Measurements from ENCODE around the gene PRODH.
"Not testable (repeated sequence)": the region's sequence is repeated elsewhere in the genome, so short reads cannot be mapped to it uniquely, and the experiment has no call there.

Gene PRODH

GRCh38 chr22:18935889-18936529 lies at the start of gene PRODH:
Gene PRODH, minus strand, starts transcription at chr22:18936293. Its CDS starts 6 bp downstream, at chr22:18936287.
- no peak for DNase-seq

DNA sequence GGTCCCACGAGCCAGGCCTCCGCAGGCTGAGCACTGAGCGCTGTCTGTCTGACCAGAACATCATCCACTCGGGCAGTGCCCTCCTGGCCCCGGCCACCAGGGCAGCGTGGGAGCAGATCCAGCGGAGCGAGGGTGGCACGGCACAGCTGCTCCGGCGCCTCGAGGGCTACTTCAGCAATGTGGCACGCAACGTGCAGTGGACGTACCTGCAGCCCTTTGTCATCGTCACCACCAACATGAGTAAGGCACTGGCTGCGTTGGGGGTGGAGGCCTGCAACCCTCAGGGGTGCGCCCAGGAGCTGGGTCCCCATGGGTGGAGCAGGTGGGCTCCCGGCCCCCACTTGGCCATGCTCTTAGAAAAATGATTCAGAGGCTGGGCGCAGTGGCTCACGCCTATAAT lies 49.7 kb upstream of the PRODH start:
- no peak for DNase-seq

GRCh38 chr22:18984564-18984963 lies 48.5 kb upstream of the PRODH start:
- DNase-seq, result no peak

- DNase-seq, result no peak
Measured at GRCh38 chr22:18983120-18983651, 47.1 kb upstream of the PRODH start.

- no peak for DNase-seq
Measured at GRCh38 chr22:18980829-18981228, 44.7 kb upstream of the PRODH start.

GRCh38 chr22:18979957-18980356 lies 43.9 kb upstream of the PRODH start:
- DNase-seq, result no peak

DNA sequence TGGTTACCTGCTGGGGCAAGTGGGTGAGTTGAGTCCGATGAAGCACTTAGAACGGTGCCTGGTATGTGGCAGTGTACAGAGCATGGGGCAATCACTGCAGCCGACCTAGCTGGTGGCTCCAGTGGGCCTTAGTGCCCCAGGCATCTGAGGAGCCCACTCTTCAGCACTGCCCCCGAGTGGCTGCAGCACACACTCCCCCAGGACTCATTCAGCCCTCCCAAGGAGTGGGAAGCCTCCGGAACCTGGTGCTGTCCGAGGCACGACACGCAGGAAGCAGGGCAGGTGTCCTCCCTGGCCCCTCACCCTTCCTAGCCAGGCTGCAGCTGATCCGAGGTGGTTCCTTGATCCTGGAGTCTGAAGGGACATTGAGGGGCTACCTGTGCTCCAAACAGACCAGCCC lies 42.4 kb upstream of the PRODH start:
- no peak for DNase-seq

DNA sequence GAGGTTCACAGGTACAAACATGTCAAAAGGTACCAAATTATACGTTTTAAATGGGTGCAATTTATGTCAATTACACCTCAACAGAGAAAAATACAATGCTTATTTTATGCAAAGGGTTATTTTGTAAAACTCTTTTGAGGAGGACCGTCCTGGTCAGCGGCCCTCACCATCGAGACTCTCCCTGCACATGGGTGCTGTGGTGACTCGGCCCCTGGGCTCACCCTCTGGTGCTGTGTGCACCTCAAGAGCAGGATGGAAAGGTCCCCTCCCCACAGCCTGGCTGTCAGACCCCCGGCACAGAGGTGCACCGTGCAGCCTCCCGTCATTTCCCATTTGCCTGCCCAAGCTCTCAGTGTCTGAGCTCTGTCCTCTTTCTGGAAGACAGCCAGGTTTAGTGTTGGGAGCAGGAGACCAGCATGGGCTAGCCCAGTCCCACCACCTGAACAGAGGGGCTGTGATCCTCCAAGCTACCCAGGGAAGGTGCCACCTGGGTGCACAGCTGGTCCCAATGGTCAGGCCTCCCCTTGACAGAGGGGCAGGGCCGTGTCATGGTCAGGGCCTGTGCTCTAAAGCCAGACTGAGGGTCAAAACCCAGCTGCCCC lies 41.8 kb upstream of the PRODH start:
- DNase-seq, result no peak

GRCh38 chr22:18976197-18976751 lies 40.2 kb upstream of the PRODH start:
- no peak for DNase-seq

DNA sequence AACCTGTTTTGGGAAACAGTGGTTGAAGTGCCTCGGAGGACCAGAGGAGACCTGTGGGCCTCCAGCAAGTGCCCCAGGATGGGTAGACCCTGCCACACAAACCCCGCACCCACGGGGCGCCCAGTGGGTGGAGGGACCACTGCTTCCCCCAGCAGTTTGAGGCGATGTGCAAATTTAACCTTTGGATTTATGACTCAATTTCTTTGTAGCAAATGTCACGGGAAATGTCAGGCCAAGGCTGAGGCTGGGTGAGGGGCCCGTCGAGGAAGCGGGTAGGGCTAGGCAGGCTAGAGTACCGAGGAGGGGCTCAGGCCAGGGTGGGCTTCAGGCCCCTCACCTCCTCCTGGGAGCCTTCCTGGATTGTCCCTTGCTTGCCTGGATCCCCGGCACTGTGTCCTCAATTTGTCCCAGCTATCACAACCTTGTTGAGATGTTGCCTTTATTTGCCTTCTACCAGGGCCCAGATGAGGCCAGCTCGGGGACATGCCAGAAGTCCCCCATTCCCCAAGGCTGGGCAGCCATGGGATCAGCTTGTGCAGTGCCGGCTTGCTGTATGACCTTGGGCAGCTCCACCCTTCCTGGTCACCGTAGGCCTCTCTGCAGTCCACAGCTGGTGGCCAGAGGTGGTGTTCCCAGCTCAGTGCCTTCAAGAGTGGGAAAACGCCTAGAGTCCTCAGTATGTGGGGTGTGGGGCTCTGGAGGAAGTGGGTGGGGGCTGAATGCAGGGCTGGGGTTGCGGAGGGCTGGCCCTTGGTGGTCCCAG lies 39.5 kb upstream of the PRODH start:
- DNase-seq, result no peak

DNA sequence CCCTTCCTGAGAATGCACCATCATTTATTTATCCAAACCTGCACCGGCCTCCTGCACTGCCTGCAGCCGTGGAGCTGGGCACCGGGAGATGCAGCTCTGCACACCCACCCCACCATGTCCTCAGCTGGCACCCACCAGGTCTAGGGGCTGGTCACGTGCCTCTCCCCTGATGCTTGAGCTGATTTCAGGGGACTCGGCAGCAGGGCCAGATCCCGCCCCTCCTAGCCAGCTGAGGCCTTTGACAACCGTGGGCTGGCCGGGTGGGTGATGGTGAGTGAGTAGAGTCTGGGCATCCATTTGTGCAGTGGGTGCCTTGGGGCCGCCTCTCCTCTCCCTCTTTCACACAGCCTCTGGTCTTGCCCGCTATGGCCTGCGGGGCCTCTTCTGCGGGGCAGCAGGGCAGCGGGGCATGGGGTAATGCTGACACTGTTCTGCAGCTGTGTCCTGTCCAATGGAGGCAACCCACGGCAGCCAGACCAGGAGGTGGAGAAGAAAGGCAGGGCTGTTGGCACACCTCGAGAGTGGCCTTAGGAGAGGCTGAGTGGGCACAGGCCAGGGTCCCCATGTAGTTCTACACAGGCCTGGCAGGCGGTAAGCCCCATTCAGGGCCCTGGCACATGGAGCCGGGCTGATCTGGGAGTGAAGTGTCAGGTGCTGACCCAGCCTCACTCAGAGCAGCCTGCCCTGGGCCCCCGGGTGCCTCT lies 38.5 kb upstream of the PRODH start:
- no peak for DNase-seq

DNA sequence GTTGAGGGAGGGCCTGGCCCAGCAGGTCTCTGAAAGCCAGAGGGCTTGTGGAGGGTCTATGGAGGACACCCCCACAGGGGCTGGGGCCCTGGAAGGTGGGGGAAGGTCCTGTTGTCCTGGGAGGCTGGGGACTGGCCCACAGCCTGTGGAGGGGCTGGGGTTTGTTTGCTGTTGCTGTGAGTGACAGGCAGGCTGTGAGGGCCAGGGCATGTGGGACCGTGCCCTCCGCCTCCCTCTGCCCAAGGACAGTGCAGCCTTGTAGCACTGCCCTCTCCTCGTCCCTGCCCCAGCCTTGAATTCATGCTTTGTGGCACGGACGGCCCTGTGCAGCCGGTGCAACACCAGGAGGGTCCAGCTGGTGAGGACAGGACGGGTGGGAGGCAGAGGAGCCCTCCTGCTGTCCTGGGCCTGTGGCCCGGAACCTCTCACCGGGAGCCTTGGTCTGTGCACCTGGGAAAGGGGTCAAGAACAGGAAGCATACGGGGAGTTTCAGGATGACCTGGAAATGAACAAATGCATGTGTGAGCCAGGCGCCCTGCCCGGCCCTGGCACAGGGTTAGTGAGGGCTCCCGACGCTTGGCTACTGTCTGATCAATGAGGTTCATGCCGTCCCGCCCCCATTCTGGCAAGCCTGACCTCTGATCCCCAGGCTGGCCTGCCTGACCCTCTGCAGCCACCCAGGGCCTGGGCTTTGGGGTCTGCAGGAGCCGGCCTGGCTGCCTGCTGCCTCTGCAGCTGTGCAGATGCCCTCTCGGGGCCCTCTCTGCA lies 37.4 kb upstream of the PRODH start:
- DNase-seq, result no peak

DNA sequence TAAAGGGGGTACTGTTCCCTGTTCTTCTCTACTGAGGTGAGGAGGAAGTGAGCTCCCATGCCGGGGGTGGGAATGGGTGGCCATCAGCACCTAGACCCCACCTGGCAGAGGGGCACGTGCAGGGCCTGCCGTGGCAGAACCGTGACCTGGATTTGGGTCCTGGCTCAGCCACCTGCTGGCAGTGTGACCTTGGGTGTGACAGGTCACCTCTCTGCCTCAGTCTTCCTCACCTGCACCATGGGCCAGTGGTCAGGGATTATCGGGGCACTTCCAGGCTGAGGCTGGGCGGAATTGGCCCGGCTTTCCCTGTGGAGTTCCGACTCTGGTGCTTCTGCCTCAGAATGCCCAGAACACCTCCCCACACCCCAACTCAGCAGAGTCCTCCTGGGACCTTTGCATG lies 36.5 kb upstream of the PRODH start:
- DNase-seq, result not testable (repeated sequence)

- DNase-seq, result not testable (repeated sequence)
Measured at GRCh38 chr22:18972029-18972428, 35.9 kb upstream of the PRODH start.

DNA sequence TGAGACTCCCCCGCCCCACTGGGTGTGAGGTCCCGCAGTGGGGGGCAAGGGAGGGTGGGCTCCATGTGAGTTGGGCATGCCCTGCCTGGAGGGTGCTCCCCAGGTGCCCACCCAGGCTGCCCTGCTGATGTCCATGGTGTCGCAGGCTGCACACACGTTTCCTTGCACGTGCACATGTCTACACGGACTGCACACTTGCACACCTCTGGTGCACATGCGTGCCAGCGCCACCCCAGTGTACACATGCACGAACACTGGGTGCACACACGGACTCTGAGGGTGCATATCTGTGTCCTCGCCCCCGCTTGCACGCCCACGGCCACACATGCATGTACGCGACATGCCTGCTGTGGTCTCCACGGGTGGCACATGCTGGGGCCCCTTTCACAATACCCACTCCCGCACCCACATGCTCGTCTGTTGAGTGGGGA lies 35.2 kb upstream of the PRODH start:
- DNase-seq, result no peak

DNA sequence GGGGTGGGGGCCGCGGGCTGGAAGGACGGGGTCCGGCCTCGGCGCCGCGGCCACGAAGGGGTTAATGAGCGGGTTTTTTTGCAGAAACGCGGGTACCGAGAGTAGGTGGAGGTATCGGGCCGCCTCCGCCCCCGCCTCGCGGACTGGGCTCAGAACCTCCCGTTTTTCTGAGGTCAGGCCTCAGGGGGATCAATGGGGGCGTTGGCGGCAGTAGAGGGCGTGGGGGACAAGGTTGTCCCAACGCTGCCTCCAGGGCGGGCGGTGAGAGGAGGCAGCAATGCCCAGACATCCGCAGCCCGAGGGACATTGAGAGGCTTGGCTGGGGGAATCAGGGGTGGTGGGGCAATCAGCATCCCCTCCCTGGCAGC lies 34.8 kb upstream of the PRODH start:
- DNase-seq, result no peak

DNA sequence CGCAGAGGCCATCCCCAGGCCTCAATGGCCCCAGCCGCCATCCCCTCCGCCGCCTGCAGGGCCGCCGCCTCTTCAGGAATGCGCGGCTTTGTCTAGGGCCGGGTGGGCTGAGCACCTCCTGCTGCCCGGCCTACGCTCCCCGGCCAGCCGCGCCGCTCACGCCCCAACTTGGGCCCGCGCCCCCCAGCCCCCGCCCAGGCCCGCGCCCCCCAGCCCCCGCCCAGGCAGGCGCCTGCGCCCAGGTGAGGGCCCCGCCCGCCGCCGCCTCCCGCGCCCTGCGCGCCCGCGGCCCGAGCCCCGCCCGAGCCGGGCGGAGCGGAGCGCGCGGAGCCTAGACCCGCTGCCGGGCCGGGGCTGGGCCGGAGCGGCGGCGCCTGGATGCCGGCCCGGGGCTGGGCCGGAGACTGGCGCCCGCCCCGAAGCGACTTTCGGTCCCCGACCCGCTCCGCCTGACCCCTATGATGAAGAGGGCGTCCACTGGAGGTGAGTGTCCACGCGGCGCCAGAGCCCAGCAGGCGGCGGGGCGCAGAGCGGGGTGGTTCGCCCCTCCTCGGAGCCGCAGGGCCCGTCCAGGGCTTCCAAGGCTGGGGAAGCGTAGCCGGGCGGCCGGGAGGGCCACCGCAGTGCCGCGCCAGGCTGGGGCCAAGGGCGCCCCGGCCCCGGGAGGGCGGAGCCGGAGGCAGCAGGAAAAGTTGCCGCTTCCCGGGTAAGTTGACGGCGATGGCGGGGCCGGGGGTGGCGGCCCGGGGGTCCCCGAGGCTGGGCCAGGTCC lies 34.3 kb upstream of the PRODH start:
- DNase-seq, result no peak

DNA sequence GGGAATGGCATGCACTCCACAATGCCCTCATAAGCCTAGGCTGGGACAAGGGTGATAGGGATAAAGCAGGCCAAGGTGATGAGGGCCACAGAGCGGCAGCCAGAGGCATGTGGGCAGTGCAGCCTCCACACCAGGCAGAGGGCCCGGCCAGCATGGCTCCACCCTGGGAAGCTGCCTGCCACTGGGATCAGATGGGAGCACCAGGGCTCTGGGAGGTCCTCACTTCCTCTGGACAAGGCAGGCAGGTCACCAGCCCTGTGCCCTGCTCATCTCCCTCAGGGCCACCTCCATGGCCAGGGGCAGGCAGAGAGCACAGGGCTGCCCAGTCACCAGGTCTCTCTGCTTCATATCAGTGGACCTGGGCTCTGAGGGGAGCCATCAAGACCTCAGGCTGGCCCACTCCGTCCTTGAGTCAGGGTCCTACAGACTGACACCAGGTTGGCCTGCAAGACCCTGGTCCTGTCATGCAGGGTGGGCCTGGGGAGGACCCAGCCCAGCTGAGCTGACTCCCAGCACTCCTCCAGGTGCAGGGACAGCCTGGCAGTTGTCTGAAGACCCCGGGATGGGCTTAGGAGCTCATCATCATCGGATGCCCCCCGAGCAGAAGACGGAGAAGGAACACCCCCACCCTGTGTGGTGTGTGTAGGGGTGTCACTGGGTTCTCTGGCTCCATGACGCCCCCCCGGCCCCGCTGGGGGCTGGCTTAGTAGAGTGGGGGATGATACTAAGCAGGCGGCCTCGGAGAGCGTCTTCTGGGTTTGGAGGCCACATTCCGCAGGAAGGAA lies 33.3 kb upstream of the PRODH start:
- DNase-seq, result not testable (repeated sequence)

DNA sequence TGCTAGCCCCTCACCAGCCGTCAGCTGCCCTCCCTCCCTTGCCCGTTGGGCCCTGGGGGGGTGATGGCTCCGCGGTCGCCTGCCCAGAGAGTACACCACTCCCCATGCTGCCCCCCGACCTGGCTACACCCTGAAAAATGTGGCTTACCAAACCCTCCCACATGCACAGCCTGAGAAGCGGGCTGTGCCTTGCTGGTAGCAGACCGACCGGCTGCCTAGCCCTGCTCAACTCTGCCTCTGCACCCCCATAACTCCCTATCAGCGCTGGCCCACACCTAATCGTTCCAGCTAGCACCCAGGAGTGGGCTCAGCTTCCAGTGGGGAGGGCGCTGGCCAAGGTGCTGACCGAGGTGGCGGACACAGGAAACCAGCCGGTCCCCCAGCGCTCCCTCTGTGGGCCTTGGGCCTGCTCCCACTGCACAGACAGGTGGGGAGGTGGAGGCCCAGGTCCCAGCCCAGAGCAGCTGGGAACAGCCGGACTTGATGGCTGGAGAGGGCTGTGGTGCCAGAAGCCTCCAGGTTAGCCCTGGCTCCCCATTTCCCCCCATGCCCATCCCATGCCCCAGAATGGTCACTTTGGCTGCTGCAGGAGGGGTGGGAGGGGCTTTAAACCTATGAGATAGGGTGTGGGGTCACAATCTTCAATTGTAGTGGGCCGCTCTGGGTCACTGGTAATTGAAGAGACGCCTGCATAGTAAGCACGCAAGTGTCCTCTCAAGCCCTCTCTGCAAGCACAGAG lies 32.1 kb upstream of the PRODH start:
- no peak for DNase-seq
